ENCODE data around the gene PLCXD3.

Gene PLCXD3

DNA sequence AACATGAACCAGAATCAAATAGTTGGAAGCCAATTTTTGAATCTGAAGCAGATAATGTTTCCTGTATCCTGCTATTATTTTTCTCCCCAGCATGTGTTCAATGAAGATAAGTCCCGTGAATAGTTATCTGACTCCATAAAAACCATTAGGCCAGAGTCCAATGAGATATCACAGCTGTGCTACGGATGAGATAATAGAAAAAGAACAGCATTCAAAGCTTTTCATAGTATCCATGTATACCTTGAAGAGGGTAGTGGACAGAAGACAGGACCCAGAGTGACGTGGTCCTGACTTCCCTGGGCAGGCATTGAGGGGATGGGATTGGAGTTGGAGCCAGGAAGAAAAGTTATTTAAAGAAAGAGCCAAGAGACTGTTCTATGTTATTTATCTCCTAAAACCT, 246.4 kb downstream of the PLCXD3 start:
- no peak for TF ChIP-seq CTCF (IDR thresholded peaks at IDR 0.05; ENCODE audit: low read depth, low read length)
- DNase-seq (ENCODE audit: low read depth), result no peak
- H3K4me3 ChIP-seq (ENCODE audit: low read depth, low read length), result no peak overlapping the region

- H3K4me3 ChIP-seq (ENCODE audit: low read depth, low read length), result no peak overlapping the region
- TF ChIP-seq POLR2A (IDR thresholded peaks at IDR 0.05; ENCODE audit: extremely low read depth, insufficient read length) (no peak), CTCF (IDR thresholded peaks at IDR 0.05; ENCODE audit: low read depth, low read length) (no peak), MYC (IDR thresholded peaks at IDR 0.05; ENCODE audit: low read depth, low read length) (no peak), MAX (IDR thresholded peaks at IDR 0.05; ENCODE audit: low read depth, low read length) (no peak)
- no peak for DNase-seq (ENCODE audit: low read depth)
These were observed 247.1 kb downstream of the PLCXD3 start for GRCh38 chr5:41263335-41263734.
